ENCODE data around the gene OR6N1.

- TF ChIP-seq CTCF (conservative IDR thresholded peaks at IDR 0.05; ENCODE audit: low read depth, low read length) (no peak), EZH2 (IDR thresholded peaks at IDR 0.05; ENCODE audit: borderline replicate concordance, low read depth, low read length, poor library complexity, severe bottlenecking) (no peak)
These were observed 37.3 kb upstream of the OR6N1 start for GRCh38 chr1:158809256-158809655.
